T-helper 1 cell (primary cell): Measurements from ENCODE around the gene NLGN3.

Experiments
- DNase-seq, 5 donors: peaks; one replicate each; pipeline ENCODE4 v3.0.0-alpha.2; 2012 to 2020

The NLGN3 gene

DNA sequence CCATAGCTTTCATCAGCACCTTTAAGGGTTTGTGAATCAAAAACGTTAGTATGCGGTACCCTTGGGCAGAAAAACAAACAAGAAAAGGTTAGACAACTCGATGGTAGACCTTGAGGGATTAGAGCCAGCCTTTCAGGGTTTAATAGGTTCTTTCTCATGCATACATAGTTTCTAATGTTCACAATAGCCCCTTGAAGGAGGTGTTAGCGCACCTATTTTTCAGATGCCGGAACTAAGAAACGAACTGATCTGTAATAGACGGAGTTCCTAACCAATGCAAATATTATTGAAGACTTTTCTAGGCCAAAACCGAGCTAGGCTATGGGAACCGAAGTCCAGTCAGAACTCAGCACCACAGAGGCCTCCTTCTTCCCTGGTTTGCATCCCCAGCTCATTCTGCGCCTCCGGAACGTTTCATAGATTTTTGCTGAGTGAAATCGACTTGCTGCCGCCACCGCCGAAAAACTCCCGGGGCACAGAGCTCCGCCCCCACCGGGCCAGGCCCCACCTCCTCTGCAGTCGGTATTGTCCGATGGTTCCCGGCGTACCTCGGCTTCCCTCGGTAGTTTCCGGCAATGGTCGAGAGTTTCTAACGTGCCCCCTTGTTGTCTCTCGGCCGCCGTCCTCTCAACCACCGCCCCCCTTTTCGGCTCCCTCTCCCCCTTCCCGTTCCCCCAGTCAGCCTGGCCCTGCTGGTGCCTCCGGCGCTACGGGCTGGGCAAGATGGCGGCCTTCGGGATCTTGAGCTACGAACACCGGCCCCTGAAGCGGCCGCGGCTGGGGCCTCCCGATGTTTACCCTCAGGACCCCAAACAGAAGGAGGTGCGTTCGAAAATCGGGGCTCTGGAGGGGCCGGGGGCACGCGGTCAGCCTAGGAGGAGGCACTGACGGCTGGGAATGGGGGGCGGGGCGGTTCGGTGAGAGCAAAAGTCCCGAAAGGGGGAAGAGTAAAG is 26.3 kb upstream of the NLGN3 start, which contains the start of gene MED12:
Gene MED12 (plus strand): TSS at position 565 of the 953 bp plus-strand sequence. CDS start 159 bp downstream, at position 724.
- peak; percentile 56 to 80 (median 71) for DNase-seq

DNA sequence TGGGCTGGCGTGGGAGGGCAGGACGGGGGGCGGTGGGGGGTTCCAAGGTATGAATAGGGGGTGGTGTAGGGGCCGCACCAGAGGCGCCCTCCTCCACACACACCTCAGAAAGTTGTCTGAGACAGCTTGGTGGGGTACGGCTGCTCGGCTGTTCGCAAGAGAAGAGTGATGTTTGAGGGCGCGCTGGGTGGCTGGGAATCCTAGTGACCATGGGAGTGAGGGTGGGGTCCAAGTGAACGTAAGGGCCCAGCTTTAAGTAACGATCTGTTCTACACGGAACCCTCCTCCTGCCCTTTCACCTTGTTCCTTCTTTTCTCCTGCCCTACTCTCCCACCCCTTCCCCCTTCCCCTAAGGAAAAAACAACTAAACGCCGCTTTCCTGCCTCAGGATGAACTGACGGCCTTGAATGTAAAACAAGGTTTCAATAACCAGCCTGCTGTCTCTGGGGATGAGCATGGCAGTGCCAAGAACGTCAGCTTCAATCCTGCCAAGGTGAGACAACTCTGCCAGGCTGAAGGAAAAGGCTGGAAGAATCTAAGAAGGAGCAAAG is 25.6 kb upstream of the NLGN3 start:
- DNase-seq = no peak

DNA sequence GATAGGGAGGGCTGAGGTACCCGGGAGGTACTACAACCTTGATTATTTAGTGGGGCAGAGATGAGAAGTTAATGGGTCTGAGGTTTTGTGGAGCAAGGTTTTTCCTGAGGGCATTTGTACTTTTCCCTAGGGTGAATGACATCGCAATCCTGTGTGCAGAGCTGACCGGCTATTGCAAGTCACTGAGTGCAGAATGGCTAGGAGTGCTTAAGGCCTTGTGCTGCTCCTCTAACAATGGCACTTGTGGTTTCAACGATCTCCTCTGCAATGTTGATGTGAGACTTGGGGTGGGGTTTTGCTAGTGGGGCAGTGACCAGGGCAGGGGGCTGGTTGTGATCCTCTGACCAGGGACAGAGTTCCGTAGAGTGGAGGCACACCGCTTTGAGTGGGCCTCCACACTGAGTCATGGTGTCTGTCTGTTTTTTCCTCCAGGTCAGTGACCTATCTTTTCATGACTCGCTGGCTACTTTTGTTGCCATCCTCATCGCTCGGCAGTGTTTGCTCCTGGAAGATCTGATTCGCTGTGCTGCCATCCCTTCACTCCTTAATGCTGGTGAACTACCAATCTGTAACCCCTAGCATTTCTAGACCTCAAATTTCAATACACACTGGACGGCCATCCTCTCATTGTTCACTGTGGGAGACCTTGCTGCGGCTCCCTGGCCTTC is 16.3 kb upstream of the NLGN3 start:
- DNase-seq = no peak

DNA sequence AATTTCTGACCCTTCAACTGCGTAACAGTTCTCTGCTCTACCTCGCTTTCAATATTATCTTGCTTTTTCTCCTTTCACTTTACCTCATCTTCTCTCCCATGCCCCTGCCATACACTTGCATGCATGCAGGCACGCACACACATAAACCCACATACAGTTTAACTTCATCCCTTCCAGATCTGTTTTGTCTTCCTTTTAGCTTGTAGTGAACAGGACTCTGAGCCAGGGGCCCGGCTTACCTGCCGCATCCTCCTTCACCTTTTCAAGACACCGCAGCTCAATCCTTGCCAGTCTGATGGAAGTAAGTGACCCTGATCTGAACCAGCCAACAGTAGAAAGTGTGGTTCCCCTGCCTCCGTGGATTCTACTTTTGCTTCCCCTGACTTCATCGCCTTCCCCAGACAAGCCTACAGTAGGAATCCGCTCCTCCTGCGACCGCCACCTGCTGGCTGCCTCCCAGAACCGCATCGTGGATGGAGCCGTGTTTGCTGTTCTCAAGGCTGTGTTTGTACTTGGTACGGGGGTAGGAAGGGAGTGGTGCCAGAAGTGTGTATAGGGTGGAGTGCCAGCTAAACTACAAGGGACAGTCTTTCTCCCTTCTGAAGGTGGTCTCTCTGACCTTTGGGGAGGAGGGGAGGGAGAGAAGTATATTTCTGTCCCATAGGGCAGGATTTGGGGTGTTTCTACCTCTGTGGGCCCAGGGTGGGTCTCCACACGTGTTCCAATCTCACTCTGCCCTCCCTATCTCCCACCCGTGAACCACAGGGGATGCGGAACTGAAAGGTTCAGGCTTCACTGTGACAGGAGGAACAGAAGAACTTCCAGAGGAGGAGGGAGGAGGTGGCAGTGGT is 15.5 kb upstream of the NLGN3 start:
- DNase-seq = peak; percentile 40 to 75 (median 60)

DNA sequence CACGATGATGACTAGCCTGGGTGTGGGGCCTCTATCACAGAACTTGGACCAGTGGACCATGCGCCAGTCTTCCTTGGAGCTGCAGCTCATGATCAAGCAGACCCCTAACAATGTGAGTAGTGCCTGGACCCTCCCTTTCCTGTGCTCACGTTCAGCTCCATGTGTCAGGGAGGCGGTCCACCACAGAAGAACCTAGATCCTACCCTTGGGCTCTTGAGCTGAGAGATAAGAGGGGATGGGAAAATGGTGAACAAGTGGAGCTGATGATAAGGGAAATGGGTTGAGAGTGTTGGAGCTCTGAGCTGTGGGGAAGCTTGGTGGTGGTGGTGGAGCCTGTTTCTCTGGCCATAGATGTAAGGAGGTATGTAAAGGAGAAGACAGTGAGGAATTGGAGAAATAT is 13.1 kb upstream of the NLGN3 start:
- DNase-seq = no peak

DNA sequence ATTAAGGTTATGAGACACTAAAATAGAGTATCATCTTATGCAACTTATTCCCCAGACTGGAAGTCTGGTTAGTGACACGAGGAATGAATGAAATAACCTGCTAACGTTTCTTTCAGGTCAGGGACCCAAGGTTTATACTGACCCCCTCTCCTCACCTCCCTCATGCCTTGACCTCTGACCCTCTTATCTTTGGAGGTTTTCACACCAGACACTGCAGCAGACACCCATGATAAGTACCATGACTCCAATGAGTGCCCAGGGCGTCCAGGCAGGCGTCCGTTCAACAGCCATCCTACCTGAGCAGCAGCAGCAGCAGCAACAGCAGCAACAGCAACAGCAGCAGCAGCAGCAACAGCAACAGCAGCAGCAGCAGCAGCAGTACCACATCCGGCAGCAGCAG is 4.2 kb upstream of the NLGN3 start:
- no peak for DNase-seq

DNA sequence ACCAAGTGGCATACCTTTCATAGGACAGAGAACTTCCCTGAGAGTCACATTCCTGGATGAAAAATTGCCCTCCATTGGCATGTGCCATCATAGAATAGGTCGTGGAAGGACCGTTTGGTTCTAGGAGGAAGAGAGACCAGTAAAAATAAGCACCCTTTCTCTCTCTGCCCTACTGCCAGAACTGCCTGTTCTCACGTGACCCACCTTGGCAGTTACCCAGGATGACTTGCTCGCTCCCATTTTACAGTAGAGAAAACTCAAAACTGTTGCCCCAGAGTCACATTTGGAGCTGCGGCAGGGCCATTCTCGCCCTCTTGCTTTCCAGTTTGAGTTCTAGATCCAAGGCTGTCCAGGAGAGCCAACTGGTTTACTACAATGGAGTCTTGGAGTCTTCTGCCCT is 1.1 kb upstream of the NLGN3 start:
- DNase-seq = no peak

DNA sequence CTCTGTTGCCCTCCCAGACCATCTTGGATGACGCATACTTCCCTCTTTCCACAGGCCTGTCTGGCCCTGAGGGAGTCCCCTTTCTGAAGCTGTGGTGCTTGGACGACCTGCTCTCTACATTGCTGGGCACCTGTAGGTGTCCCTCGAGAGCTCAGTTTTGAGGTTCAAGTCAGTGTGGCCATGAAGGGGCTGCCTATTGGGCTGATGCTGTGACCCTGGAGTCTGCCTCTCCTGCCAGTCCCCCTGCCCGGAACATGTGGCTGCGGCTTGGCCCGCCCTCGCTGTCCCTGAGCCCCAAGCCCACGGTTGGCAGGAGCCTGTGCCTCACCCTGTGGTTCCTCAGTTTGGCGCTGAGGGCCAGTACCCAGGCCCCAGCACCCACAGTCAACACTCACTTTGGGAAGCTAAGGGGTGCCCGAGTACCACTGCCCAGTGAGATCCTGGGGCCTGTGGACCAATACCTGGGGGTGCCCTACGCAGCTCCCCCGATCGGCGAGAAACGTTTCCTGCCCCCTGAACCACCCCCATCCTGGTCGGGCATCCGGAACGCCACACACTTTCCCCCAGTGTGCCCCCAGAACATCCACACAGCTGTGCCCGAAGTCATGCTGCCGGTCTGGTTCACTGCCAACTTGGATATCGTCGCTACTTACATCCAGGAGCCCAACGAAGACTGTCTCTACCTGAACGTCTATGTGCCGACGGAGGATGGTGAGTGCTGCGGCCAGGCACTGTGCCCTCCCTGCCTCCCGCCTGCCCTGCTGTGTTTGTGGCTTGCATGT is 3.0 kb downstream of the NLGN3 start:
- DNase-seq = no peak

DNA sequence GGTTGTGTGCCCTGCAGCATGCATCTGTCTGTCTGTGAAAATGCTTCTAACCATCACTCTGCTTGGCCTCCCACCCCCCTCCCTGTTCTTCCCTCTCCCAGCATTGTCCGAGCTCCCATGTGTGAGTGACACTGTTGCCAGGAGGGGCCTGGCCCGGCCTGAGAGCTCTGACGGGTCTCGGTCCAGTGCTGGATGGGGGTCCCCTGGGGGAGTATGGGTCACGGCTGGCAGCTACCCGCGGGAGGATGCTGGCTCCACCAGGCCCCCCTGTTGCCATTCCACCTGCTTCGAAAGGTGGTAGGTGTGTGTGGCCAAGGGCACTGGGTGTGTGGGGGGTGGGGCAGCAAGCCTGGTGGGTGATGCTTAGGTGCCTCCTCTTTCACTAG is 3.6 kb downstream of the NLGN3 start:
- DNase-seq = no peak

DNA sequence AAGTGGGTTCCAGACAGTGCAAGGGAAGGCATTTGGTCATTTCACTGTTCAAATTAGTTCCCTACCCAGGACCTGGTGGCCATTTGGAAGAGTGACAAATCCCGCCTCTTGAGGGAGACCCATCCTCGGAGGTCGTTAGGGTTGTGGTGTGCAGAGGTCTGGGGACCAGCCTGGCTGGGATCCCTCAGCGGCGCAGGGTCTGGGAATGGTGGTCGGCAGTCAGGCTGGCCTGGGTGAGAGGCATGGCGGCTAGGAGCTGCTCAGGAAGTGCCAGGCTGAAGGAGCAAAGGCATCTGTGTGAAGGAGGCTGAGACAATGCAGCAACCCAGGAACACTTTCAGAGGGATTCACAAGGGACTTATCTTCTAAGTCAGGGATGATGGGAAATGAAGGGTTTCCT is 6.7 kb downstream of the NLGN3 start:
- DNase-seq = no peak

DNA sequence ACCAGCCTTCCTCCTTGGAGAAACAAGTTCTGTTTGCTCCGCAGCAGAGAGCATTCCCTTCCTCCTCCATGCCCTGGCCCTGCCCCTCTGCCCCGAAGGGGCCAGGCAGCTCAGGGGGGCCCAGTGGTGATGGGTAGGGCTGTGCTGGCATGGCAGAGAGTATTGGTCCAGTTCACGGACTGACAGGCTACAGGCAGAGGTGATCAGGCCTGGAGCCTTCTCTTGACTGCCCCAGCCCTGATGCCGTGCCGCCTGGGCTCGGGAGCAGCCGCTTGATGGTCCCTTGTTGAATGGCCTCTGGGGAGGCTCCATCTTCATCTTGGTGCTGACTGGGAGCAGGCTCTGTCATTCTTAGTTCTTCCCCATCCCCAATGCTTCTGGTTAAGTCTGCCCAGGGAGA is 9.6 kb downstream of the NLGN3 start:
- DNase-seq = no peak

DNA sequence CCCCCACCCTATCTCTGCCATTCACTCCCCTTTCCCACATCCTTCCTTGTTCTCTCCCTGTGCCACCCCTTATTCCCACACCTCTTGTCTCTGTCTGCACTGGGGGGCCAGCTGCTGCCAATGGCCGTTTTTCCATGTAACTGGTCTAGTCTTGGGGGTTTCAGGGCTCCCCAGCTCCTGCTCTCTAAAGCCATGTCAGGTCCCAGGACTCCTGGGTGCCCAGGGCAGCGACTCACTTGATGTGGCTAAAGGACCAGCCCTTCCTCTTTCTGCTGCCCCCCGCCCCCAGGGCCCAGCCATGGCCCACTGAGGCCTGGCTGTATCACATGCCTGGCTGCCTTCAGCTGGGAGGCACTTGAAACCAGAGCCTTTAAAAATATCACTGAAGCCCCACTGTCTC is 10.0 kb downstream of the NLGN3 start:
- DNase-seq = no peak

DNA sequence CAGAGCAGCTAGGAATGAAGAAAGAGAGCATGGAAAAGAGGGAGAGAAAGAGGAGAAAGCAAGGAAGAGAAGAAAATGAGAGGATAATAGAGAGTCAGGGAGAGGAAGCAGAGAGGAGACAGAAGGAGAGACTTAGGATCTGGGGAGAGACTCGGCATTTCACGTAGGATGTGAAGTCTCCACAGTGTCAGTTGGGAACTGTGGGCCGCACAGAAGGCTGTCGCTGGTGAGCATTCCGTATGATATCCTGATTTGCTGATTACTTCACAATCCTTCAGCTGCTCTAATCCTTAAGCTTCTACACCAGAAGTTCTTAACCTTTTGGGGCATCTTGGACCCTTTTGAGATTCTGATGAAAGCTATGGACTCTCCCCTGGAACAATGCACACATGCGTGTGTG is 14.0 kb downstream of the NLGN3 start:
- no peak for DNase-seq

DNA sequence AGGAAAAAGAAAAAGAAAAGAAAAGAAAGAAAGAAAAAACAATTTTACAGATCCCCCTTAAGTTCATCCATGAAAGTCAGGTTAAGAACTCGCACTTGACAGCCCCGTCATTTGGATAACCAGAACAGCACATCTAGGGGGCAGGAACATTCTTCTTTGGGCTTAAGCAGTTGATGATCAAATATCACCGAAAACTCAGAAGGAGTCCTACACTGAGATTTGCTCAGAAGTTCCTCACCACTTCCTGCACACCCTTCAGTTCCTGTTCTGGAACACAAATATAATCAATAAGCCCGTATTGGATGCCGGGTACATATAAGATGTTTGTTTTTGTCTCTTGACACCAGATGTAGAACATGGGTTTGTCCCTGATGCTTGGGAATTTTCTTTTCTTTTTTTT is 14.7 kb downstream of the NLGN3 start:
- DNase-seq = no peak

DNA sequence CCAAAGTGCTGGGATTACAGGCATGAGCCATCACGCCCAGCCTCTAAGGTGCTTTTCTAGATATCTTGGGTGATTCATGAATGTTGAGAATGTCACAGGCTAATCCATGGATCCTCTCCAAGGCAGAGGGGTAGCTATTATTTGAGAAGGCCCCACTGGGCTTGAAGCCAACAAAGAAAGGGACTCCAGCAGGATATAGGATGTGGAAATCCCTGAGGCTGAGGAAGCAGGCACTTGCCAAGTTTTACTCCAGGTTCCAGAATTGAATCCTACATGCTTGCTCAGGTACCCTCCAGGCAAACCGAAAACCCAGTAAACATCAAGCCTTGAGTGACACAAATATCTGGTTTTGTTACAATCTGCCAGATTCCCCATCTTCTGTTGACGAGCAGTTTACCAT is 15.8 kb downstream of the NLGN3 start:
- no peak for DNase-seq

DNA sequence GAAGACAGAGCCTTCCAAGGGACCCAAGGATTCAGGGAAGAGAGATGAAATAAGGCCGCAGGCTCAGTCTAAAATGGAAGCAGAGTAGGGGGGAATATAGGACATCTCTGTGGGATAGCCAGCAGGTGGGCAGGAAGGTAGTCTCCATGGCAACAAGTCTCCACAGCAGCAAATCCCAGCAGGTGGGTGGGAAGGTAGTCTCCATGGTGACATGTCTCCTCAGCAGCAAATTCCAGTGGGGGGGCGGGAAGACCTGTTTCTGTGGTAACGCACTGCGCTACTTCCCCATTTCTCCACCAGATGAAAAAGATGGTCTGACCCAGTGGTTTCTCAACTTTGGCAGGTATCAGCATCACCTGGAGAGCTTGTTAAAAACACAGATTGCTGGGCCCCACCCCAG is 18.3 kb downstream of the NLGN3 start:
- no peak for DNase-seq

DNA sequence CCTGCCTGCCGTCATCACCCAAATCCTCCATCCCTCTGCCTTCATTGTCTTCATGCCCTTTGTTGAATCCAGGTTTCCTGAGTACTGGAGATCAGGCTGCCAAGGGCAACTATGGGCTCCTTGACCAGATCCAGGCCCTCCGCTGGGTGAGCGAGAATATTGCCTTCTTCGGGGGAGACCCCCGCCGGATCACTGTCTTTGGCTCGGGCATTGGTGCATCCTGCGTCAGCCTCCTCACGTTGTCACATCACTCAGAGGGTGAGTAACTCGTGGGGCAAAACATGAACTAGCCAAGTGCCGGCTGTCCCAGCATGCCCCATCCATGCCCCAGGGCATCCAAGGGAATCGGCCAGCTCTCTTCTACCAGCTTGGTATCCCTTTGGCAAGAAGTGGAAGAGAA is 19.4 kb downstream of the NLGN3 start:
- DNase-seq = no peak

DNA sequence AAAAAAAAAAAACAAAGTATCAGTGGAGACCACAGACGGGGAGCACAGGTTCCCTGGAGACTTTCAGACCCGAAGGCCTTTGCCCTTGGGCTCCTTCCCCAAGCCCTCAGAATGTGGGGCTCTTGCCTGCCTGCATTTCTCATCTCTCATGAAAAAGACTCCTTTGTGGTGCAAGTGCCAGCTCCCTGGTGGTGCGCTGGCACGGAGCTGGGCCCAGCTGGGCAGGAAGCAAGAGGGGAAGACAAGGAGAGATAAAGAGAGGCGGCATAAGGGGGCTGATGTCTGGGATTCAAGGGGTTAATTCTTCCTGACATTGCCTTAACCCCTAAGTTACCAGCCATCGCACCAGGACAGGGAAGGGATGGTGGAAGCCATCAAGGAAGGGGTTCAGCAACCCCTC is 21.8 kb downstream of the NLGN3 start:
- no peak for DNase-seq

DNA sequence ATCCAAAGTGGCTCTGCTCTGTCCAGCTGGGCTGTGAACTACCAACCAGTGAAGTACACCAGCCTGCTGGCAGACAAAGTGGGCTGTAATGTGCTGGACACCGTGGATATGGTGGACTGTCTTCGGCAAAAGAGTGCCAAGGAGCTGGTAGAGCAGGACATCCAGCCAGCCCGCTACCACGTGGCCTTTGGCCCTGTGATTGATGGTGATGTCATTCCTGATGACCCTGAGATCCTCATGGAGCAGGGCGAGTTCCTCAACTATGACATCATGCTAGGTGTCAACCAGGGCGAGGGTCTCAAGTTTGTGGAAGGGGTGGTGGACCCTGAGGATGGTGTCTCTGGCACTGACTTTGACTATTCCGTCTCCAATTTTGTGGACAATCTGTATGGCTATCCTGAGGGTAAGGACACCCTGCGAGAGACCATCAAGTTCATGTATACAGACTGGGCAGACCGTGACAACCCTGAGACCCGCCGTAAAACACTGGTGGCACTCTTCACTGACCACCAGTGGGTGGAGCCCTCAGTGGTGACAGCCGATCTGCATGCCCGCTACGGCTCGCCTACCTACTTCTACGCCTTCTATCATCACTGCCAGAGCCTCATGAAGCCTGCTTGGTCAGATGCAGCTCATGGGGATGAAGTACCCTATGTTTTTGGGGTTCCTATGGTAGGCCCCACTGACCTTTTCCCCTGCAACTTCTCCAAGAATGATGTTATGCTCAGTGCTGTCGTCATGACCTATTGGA is 22.6 kb downstream of the NLGN3 start:
- no peak for DNase-seq

DNA sequence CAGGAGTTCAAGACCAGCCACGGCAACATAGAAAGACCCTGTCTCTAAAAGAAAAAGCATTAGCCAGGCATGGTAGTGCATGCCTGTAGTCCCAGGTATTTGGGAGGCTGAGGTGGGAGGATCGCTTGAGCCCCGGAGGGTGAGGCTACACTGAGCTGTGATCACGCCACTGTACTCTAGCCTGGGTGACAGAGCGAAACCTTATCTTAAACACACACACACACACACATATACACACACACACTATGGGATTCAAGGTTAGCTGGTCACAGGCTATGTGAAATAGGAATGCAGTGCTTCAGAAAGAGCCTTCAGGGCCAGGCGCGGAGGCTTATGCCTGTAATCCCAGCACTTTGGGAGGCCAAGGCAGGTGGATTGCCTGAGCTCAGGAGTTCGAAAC is 23.5 kb downstream of the NLGN3 start:
- DNase-seq = no peak

DNA sequence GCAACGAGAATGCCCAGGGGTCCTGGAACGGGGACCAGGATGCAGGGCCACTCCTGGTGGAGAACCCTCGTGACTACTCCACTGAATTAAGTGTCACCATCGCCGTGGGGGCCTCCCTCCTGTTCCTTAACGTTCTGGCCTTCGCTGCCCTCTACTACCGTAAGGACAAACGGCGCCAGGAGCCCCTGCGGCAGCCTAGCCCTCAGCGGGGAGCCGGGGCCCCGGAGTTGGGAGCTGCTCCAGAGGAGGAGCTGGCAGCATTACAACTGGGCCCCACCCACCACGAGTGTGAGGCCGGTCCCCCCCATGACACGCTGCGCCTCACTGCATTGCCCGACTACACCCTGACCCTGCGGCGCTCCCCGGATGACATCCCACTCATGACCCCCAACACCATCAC is 24.9 kb downstream of the NLGN3 start:
- DNase-seq = no peak
